Measurements from ENCODE around the gene G0S2.
"Not testable (repeated sequence)": the region's sequence is repeated elsewhere in the genome, so short reads cannot be mapped to it uniquely, and the experiment has no call there.

Gene G0S2

GRCh38 chr1:209686322-209686721 is 11.1 kb downstream of the G0S2 start:
- DNase-seq (no peak), ATAC-seq (no peak)
- Mint-ChIP-seq H3K4me3 (no peak overlapping the region), H3K9me3 (no peaks in the 10 kb centered on the region), H3K4me1 (peaks cover 22% of the 10 kb centered on the region), H3K27ac (no peak overlapping the region), H3K27me3 (peaks cover 5% of the 10 kb centered on the region), H3K36me3 (ENCODE audit: low read depth) (no peaks in the 10 kb centered on the region)

- no peaks in the 10 kb centered on the region for H3K27me3 Mint-ChIP-seq
- DNase-seq (no peak), ATAC-seq (no peak)
- H3K36me3 Mint-ChIP-seq (ENCODE audit: low read depth), result no peaks in the 10 kb centered on the region
- H3K4me3 Mint-ChIP-seq, result no peak overlapping the region
- peaks cover 38% of the 10 kb centered on the region for H3K4me1 Mint-ChIP-seq
- no peaks in the 10 kb centered on the region for H3K9me3 Mint-ChIP-seq
- no peak overlapping the region for H3K27ac Mint-ChIP-seq
Observed at GRCh38 chr1:209688746-209689234, 13.6 kb downstream of the G0S2 start.

GRCh38 chr1:209689477-209689876 is 14.3 kb downstream of the G0S2 start:
- ATAC-seq (no peak), DNase-seq (no peak)
- Mint-ChIP-seq H3K27ac (no peak overlapping the region), H3K9me3 (no peaks in the 10 kb centered on the region), H3K4me3 (no peak overlapping the region), H3K4me1 (peaks cover 42% of the 10 kb centered on the region), H3K36me3 (ENCODE audit: low read depth) (no peaks in the 10 kb centered on the region), H3K27me3 (no peaks in the 10 kb centered on the region)

GRCh38 chr1:209691237-209691636 is 16.0 kb downstream of the G0S2 start:
- no peaks in the 10 kb centered on the region for H3K27me3 Mint-ChIP-seq
- ATAC-seq (no peak), DNase-seq (no peak)
- peaks cover 40% of the 10 kb centered on the region for H3K4me1 Mint-ChIP-seq
- no peak overlapping the region for H3K27ac Mint-ChIP-seq
- no peak overlapping the region for H3K4me3 Mint-ChIP-seq
- no peaks in the 10 kb centered on the region for H3K9me3 Mint-ChIP-seq
- no peaks in the 10 kb centered on the region for H3K36me3 Mint-ChIP-seq (ENCODE audit: low read depth)

GRCh38 chr1:209692296-209692695 is 17.1 kb downstream of the G0S2 start:
- ATAC-seq (no peak), DNase-seq (no peak)
- peaks cover 2% of the 10 kb centered on the region for H3K27me3 Mint-ChIP-seq
- no peak overlapping the region for H3K4me3 Mint-ChIP-seq
- H3K4me1 Mint-ChIP-seq, result peaks cover 40% of the 10 kb centered on the region
- peaks cover 1% of the 10 kb centered on the region for H3K36me3 Mint-ChIP-seq (ENCODE audit: low read depth)
- H3K9me3 Mint-ChIP-seq, result no peaks in the 10 kb centered on the region
- H3K27ac Mint-ChIP-seq, result peak overlapping the region; percentile 28

GRCh38 chr1:209692745-209693504 is 17.7 kb downstream of the G0S2 start:
- peak; percentile 83 for DNase-seq
- H3K4me1 Mint-ChIP-seq, result peaks cover 42% of the 10 kb centered on the region

GRCh38 chr1:209696673-209697072 is 21.5 kb downstream of the G0S2 start:
- no peak overlapping the region for H3K4me3 Mint-ChIP-seq
- H3K27ac Mint-ChIP-seq, result no peak overlapping the region
- peaks cover 52% of the 10 kb centered on the region for H3K4me1 Mint-ChIP-seq

More at GRCh38 chr1:209692745-209693504, 17.7 kb downstream of the G0S2 start:
- peak; percentile 54 for ATAC-seq
- peak overlapping the region; percentile 44 for H3K27ac Mint-ChIP-seq
- H3K9me3 Mint-ChIP-seq, result no peaks in the 10 kb centered on the region
- peaks cover 2% of the 10 kb centered on the region for H3K36me3 Mint-ChIP-seq (ENCODE audit: low read depth)
- H3K27me3 Mint-ChIP-seq, result peaks cover 2% of the 10 kb centered on the region
- peak overlapping the region; percentile 21 for H3K4me3 Mint-ChIP-seq

GRCh38 chr1:209697126-209697525 is 21.9 kb downstream of the G0S2 start:
- H3K9me3 Mint-ChIP-seq, result no peaks in the 10 kb centered on the region
- H3K36me3 Mint-ChIP-seq (ENCODE audit: low read depth), result peaks cover 2% of the 10 kb centered on the region
- H3K4me3 Mint-ChIP-seq, result no peak overlapping the region
- H3K27ac Mint-ChIP-seq, result peak overlapping the region; percentile 54
- peaks cover 2% of the 10 kb centered on the region for H3K27me3 Mint-ChIP-seq
- ATAC-seq (peak; percentile 68), DNase-seq (no peak)
- H3K4me1 Mint-ChIP-seq, result peaks cover 55% of the 10 kb centered on the region

More at GRCh38 chr1:209696673-209697072, 21.5 kb downstream of the G0S2 start:
- ATAC-seq (no peak), DNase-seq (no peak)
- no peaks in the 10 kb centered on the region for H3K9me3 Mint-ChIP-seq
- peaks cover 2% of the 10 kb centered on the region for H3K36me3 Mint-ChIP-seq (ENCODE audit: low read depth)
- H3K27me3 Mint-ChIP-seq, result peaks cover 2% of the 10 kb centered on the region

GRCh38 chr1:209700686-209701085 is 25.5 kb downstream of the G0S2 start:
- H3K27me3 Mint-ChIP-seq; H3K4me3 Mint-ChIP-seq; H3K9me3 Mint-ChIP-seq; H3K36me3 Mint-ChIP-seq (ENCODE audit: low read depth); H3K27ac Mint-ChIP-seq; DNase-seq; ATAC-seq: not testable (repeated sequence)
- H3K4me1 Mint-ChIP-seq, result peaks cover 54% of the 10 kb centered on the region

GRCh38 chr1:209702832-209703231 is 27.6 kb downstream of the G0S2 start:
- Mint-ChIP-seq H3K9me3 (no peaks in the 10 kb centered on the region), H3K27me3 (no peaks in the 10 kb centered on the region), H3K36me3 (ENCODE audit: low read depth) (no peaks in the 10 kb centered on the region), H3K4me1 (peaks cover 56% of the 10 kb centered on the region), H3K27ac (no peak overlapping the region), H3K4me3 (no peak overlapping the region)
- no peak for DNase-seq
- no peak for ATAC-seq

- Mint-ChIP-seq H3K4me3 (peak overlapping the region; percentile 49), H3K4me1 (peaks cover 58% of the 10 kb centered on the region), H3K36me3 (ENCODE audit: low read depth) (no peaks in the 10 kb centered on the region), H3K27me3 (no peaks in the 10 kb centered on the region), H3K9me3 (no peaks in the 10 kb centered on the region), H3K27ac (peak overlapping the region; percentile 63)
- ATAC-seq (no peak), DNase-seq (no peak)
Observed at GRCh38 chr1:209703834-209704504, 28.8 kb downstream of the G0S2 start.

GRCh38 chr1:209704584-209704983 is 29.4 kb downstream of the G0S2 start, which contains the start of gene HSD11B1:
HSD11B1 (plus strand) TSS chr1:209704846; CDS start chr1:209704943, 97 bp downstream.
- Mint-ChIP-seq H3K36me3 (ENCODE audit: low read depth) (no peaks in the 10 kb centered on the region), H3K4me1 (peaks cover 62% of the 10 kb centered on the region), H3K27ac (peak within 1 kb of the TSS; percentile 63), H3K27me3 (no peaks in the 10 kb centered on the region), H3K4me3 (peak within 1 kb of the TSS; percentile 49), H3K9me3 (no peaks in the 10 kb centered on the region)
- no peak for DNase-seq
- no peak for ATAC-seq

- Mint-ChIP-seq H3K9me3 (no peaks in the 10 kb centered on the region), H3K27ac (peak overlapping the region; percentile 59), H3K27me3 (no peaks in the 10 kb centered on the region), H3K4me3 (peak overlapping the region; percentile 30), H3K4me1 (peaks cover 67% of the 10 kb centered on the region), H3K36me3 (ENCODE audit: low read depth) (no peaks in the 10 kb centered on the region)
- no peak for DNase-seq
- ATAC-seq, result no peak
Observed at GRCh38 chr1:209705033-209705598, 29.9 kb downstream of the G0S2 start.

GRCh38 chr1:209706622-209707021 is 31.4 kb downstream of the G0S2 start:
- ATAC-seq (no peak), DNase-seq (no peak)
- H3K27me3 Mint-ChIP-seq, result no peaks in the 10 kb centered on the region
- no peaks in the 10 kb centered on the region for H3K9me3 Mint-ChIP-seq
- H3K4me3 Mint-ChIP-seq, result no peak overlapping the region
- H3K27ac Mint-ChIP-seq, result no peak overlapping the region
- H3K4me1 Mint-ChIP-seq, result peaks cover 76% of the 10 kb centered on the region
- no peaks in the 10 kb centered on the region for H3K36me3 Mint-ChIP-seq (ENCODE audit: low read depth)

GRCh38 chr1:209707308-209707707 is 32.1 kb downstream of the G0S2 start:
- no peak overlapping the region for H3K4me3 Mint-ChIP-seq
- no peaks in the 10 kb centered on the region for H3K36me3 Mint-ChIP-seq (ENCODE audit: low read depth)
- H3K27ac Mint-ChIP-seq, result peak overlapping the region; percentile 13

More at GRCh38 chr1:209707308-209707707, 32.1 kb downstream of the G0S2 start:
- H3K9me3 Mint-ChIP-seq, result no peaks in the 10 kb centered on the region
- H3K27me3 Mint-ChIP-seq, result no peaks in the 10 kb centered on the region
- H3K4me1 Mint-ChIP-seq, result peaks cover 76% of the 10 kb centered on the region
- ATAC-seq, result no peak
- no peak for DNase-seq
